Loucy (cell line): Measurements from ENCODE around the gene GNAQ.

Experiments
- CTCF ChIP-seq: fragments of 200-600 bp; sonication (generic); conservative IDR thresholded peaks from 2 replicates; pipeline ENCODE4 v1.5.1; 2014; ENCODE audit warnings: mild to moderate bottlenecking, antibody characterized with exemption, low read length
- EZH2phosphoT487 ChIP-seq: fragments of 200-600 bp; IDR thresholded peaks from 2 replicates; pipeline ENCODE4 v1.6.1; 2018; ENCODE audit warnings: antibody characterized with exemption, mild to moderate bottlenecking, moderate library complexity, borderline replicate concordance

DNA sequence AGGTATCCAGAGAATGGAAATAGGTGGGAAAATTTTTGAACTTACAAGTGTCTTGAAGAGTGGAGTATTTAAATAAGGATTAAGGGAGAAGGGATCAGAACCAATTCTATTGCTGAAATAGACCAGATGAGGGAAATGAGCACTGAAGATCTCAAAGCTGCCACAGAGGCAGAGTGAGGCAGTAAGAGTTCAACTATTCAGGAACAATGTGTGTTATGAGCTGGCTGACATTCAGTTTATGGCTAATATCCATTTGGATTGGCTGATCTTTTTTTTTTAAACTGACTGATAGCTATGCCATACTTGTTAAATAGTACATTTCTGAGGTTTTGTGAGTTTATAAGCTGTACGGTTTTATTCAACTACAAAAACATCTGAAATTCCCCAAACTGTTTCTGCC, 288.2 kb downstream of the GNAQ start:
- no peak for TF ChIP-seq CTCF
- TF ChIP-seq EZH2phosphoT487 = no peak
